ENCODE data around the gene TSHB.

GRCh38 chr1:115082949-115083348 lies 53.3 kb downstream of the TSHB start:
- no peak for TF ChIP-seq EP300 (IDR thresholded peaks at IDR 0.05)
- TF ChIP-seq, protein P1, sequence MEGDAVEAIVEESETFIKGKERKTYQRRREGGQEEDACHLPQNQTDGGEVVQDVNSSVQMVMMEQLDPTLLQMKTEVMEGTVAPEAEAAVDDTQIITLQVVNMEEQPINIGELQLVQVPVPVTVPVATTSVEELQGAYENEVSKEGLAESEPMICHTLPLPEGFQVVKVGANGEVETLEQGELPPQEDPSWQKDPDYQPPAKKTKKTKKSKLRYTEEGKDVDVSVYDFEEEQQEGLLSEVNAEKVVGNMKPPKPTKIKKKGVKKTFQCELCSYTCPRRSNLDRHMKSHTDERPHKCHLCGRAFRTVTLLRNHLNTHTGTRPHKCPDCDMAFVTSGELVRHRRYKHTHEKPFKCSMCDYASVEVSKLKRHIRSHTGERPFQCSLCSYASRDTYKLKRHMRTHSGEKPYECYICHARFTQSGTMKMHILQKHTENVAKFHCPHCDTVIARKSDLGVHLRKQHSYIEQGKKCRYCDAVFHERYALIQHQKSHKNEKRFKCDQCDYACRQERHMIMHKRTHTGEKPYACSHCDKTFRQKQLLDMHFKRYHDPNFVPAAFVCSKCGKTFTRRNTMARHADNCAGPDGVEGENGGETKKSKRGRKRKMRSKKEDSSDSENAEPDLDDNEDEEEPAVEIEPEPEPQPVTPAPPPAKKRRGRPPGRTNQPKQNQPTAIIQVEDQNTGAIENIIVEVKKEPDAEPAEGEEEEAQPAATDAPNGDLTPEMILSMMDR (IDR thresholded peaks at IDR 0.05): no peak

Measured in tibial nerve (tissue), 4 donors.